IMR-90 (cell line): ENCODE data around the gene MAGI3.

Experiments
- CHD1 ChIP-seq: IDR thresholded peaks from 2 replicates; pipeline ENCODE4 v1.6.1; 2012; ENCODE audit warnings: low read depth, low read length, improper control_type of control experiment
- FOS ChIP-seq: fragments of 150-350 bp; IDR thresholded peaks from 2 replicates; pipeline ENCODE4 v1.6.1; 2016; ENCODE audit warnings: low read depth, low read length
- MXI1 ChIP-seq: IDR thresholded peaks from 2 replicates; pipeline ENCODE4 v1.6.1; 2012; ENCODE audit warnings: low read depth, mild to moderate bottlenecking, low read length, moderate library complexity, borderline replicate concordance
- POLR2A ChIP-seq: IDR thresholded peaks from 2 replicates; pipeline ENCODE4 v1.6.1; 2012; ENCODE audit warnings: mild to moderate bottlenecking, low read depth, low read length
- RCOR1 ChIP-seq: IDR thresholded peaks from 2 replicates; pipeline ENCODE4 v1.6.1; 2012; ENCODE audit warnings: mild to moderate bottlenecking, low read length, improper control_type of control experiment; ENCODE audit not compliant: insufficient replicate concordance
- RFX5 ChIP-seq: IDR thresholded peaks from 2 replicates; pipeline ENCODE4 v1.8.0; 2012; ENCODE audit warnings: low read depth, mild to moderate bottlenecking, low read length, moderate library complexity
- TF ChIP-seq, protein P1 (sequence below): conservative IDR thresholded peaks from 2 replicates; pipeline ENCODE4 v1.5.1; 2012; ENCODE audit warnings: mild to moderate bottlenecking, low read depth, low read length, improper control_type of control experiment

DNA sequence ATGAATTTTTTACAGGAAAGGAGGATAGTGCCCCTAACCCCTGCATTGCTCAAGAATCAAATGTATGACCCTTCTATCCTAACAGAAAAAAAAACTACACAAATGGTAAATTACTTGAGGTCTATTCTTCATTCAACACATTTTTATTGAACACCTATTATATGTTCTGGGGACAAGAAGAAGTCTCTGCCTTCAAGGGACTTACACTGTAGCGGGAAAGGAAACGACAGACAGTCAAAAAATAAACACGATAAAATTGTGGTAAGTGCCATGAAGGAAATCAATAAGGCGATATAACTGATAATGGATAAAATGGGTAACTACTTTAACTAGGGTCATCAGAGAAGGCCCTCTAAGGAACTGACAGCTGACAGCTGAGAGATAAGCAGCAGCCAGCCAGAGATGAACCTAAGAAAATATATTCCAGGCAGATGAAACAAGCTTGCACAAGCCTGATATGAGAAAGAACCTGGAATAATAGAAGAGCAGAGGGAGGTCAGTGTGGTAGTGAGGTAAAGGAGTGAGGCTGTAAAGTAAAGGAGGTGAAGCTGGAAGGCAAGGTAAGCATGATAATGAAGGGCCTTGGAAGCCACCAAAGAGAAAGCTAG is 302.6 kb downstream of the MAGI3 start:
- TF ChIP-seq RCOR1, result no peak
- TF ChIP-seq RFX5, result no peak
- TF ChIP-seq, protein P1, sequence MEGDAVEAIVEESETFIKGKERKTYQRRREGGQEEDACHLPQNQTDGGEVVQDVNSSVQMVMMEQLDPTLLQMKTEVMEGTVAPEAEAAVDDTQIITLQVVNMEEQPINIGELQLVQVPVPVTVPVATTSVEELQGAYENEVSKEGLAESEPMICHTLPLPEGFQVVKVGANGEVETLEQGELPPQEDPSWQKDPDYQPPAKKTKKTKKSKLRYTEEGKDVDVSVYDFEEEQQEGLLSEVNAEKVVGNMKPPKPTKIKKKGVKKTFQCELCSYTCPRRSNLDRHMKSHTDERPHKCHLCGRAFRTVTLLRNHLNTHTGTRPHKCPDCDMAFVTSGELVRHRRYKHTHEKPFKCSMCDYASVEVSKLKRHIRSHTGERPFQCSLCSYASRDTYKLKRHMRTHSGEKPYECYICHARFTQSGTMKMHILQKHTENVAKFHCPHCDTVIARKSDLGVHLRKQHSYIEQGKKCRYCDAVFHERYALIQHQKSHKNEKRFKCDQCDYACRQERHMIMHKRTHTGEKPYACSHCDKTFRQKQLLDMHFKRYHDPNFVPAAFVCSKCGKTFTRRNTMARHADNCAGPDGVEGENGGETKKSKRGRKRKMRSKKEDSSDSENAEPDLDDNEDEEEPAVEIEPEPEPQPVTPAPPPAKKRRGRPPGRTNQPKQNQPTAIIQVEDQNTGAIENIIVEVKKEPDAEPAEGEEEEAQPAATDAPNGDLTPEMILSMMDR, result no peak
- no peak for TF ChIP-seq POLR2A
- no peak for TF ChIP-seq MXI1
- TF ChIP-seq CHD1, result no peak
- no peak for TF ChIP-seq FOS
